Neutrophil (primary cell): ENCODE data around the gene LARGE1.
"Not testable (repeated sequence)": the region's sequence is repeated elsewhere in the genome, so short reads cannot be mapped to it uniquely, and the experiment has no call there.

ENCODE experiments used
- H3K27ac ChIP-seq: fragments of 200-600 bp; sonication (generic); 2 replicates; pipeline ENCODE4 v1.5.1; 2016; ENCODE audit warnings: mild to moderate bottlenecking, moderate library complexity
- H3K27me3 ChIP-seq: fragments of 200-600 bp; sonication (generic); 2 replicates; pipeline ENCODE4 v1.6.0; 2016; ENCODE audit warnings: mild to moderate bottlenecking
- H3K36me3 ChIP-seq: fragments of 200-600 bp; sonication (generic); 2 replicates; pipeline ENCODE4 v1.5.1; 2017
- H3K4me1 ChIP-seq, 2 experiments: fragments of 200-600 bp in 1 of 2; sonication (generic) in 1 of 2; 1 replicate in 1 of 2; 2 replicates in 1 of 2; pipeline versions ENCODE4 v1.5.1 to v1.6.1; 2013 to 2016; ENCODE audit warnings: low read depth in 1 of 2, low read length in 1 of 2, mild to moderate bottlenecking in 1 of 2, moderate library complexity in 1 of 2; ENCODE audit not compliant: control insufficient read depth in 1 of 2, insufficient read depth in 1 of 2
- H3K4me3 ChIP-seq, 2 experiments: fragments of 200-600 bp in 1 of 2; sonication (generic) in 1 of 2; 1 replicate in 1 of 2; 2 replicates in 1 of 2; pipeline ENCODE4 v1.5.1; 2013 to 2016; ENCODE audit warnings: low read depth in 1 of 2, low read length in 1 of 2, mild to moderate bottlenecking in 1 of 2, moderate library complexity in 1 of 2
- H3K9me3 ChIP-seq: fragments of 200-600 bp; sonication (generic); 2 replicates; pipeline ENCODE4 v1.5.1; 2016
- TF ChIP-seq, protein P1 (sequence below): fragments of 200-600 bp; sonication (generic); IDR thresholded peaks from 2 replicates; pipeline ENCODE4 v1.5.1; 2016; ENCODE audit warnings: antibody characterized with exemption

The LARGE1 gene

DNA sequence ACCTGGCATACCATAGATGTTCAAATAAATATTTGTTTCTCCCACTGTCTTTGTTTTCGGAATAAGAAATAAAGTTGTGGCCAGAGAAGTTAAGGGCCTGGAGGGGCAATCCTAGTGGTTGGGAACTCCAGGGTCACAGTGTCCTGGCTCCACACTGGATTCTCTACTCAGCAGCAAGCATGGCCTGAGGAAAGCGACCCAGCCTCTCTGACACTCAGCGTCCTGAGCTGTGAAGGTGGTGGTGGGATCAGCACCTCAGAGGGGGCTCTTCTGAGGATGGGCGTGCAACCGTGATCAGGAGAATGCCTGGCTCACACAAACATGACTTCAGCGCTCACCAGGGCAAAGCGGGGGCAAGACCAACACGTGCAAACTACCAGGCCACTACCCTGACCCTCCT lies 59.9 kb downstream of the LARGE1 start:
- no peaks in the 10 kb centered on the region for H3K4me1 ChIP-seq
- no peaks in the 10 kb centered on the region for H3K9me3 ChIP-seq
- no peak overlapping the region for H3K4me3 ChIP-seq
- no peak overlapping the region for H3K27ac ChIP-seq
- TF ChIP-seq, protein P1, sequence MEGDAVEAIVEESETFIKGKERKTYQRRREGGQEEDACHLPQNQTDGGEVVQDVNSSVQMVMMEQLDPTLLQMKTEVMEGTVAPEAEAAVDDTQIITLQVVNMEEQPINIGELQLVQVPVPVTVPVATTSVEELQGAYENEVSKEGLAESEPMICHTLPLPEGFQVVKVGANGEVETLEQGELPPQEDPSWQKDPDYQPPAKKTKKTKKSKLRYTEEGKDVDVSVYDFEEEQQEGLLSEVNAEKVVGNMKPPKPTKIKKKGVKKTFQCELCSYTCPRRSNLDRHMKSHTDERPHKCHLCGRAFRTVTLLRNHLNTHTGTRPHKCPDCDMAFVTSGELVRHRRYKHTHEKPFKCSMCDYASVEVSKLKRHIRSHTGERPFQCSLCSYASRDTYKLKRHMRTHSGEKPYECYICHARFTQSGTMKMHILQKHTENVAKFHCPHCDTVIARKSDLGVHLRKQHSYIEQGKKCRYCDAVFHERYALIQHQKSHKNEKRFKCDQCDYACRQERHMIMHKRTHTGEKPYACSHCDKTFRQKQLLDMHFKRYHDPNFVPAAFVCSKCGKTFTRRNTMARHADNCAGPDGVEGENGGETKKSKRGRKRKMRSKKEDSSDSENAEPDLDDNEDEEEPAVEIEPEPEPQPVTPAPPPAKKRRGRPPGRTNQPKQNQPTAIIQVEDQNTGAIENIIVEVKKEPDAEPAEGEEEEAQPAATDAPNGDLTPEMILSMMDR, result no peak
- H3K36me3 ChIP-seq, result no peaks in the 10 kb centered on the region
- H3K27me3 ChIP-seq, result no peaks in the 10 kb centered on the region

DNA sequence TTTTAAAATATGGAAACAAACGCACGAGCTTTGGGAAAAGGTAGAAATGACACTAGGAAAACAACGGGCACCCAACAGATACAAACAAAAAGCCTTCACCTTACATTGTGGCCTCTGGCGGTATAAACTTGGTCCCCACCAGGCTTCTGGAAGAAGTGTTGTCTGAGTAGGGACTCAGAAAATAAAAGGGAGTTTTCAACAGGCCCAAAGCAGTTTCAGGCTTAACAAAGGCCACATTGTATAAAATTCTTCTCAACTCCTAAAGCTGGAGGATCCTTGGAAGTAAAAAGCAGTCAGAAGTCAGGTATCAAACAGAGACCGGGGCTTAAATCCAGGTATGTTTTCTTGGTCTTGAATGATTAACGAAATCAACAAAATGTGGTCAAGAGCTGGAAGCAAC lies 61.0 kb downstream of the LARGE1 start:
- Histone ChIP-seq H3K27ac (no peak overlapping the region), H3K4me3 (no peak overlapping the region), H3K27me3 (no peaks in the 10 kb centered on the region), H3K4me1 (no peaks in the 10 kb centered on the region), H3K36me3 (no peaks in the 10 kb centered on the region), H3K9me3 (no peaks in the 10 kb centered on the region)
- TF ChIP-seq, protein P1, result no peak

DNA sequence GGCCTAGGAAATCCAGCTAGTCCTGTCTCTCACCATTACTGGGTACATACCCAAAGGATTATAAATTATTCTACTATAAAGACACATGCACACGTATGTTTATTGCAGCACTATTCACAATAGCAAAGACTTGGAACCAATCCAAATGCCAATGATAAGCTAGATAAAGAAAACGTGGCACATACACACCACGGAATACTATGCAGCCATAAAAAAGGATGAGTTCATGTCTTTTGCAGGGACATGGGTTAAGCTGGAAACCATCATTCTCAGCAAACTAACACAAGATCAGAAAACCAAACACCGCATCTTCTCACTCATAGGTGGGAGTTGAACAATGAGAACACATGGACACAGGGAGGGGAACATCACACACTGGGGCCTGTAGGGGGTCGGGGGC lies 61.6 kb downstream of the LARGE1 start:
- H3K9me3 ChIP-seq, H3K27me3 ChIP-seq, H3K27ac ChIP-seq, H3K4me1 ChIP-seq, H3K4me3 ChIP-seq, H3K36me3 ChIP-seq: not testable (repeated sequence)

GRCh38 chr22:33857767-33858166 lies 62.5 kb downstream of the LARGE1 start:
- H3K36me3 ChIP-seq, H3K4me1 ChIP-seq, H3K27ac ChIP-seq, H3K4me3 ChIP-seq, H3K9me3 ChIP-seq, H3K27me3 ChIP-seq: not testable (repeated sequence)

DNA sequence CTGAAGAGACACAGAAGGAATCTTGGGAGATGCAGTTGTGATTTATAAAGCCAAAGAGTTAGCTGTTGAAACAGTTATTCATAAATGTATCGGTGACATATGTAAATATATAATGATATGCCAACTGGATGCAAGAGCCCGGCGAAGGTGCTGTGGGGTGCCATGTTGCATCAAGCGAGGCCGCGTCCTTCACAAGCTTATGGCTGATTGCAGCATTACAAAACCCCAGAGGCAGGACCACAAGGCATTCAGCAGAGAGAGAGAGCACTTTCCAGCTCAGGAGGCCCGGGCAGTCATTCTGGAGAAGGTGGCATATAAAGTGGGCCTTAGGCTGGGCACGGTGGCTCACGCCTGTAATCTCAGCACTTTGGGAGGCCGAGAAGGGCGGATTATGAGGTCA lies 65.6 kb downstream of the LARGE1 start:
- H3K9me3 ChIP-seq, result no peaks in the 10 kb centered on the region
- TF ChIP-seq, protein P1, result no peak
- H3K27me3 ChIP-seq, result no peaks in the 10 kb centered on the region
- H3K4me3 ChIP-seq, result no peak overlapping the region
- peaks cover 0 to 5% of the 10 kb centered on the region in 2 experiments for H3K4me1 ChIP-seq
- no peaks in the 10 kb centered on the region for H3K36me3 ChIP-seq
- H3K27ac ChIP-seq, result no peak overlapping the region

GRCh38 chr22:33853200-33854097 lies 66.8 kb downstream of the LARGE1 start:
- H3K4me3 ChIP-seq, result peak overlapping the region; percentile 32 to 35
- H3K27ac ChIP-seq, result no peak overlapping the region
- TF ChIP-seq, protein P1, result no peak
- peaks cover 0 to 5% of the 10 kb centered on the region in 2 experiments for H3K4me1 ChIP-seq
- no peaks in the 10 kb centered on the region for H3K9me3 ChIP-seq
- no peaks in the 10 kb centered on the region for H3K36me3 ChIP-seq
- H3K27me3 ChIP-seq, result no peaks in the 10 kb centered on the region
